Liver (tissue), 9 donors: ENCODE data around the gene PPFIBP2. TPM values are rescaled to one million over a fixed set of nuclear protein-coding genes. Genes with fewer than 3 reads are reported as not detected.
"Not testable (repeated sequence)": the region's sequence is repeated elsewhere in the genome, so short reads cannot be mapped to it uniquely, and the experiment has no call there.

Experiments
- DNase-seq: peaks from one replicate; pipeline ENCODE4 v3.0.0-alpha.2; 2017; ENCODE audit warnings: low spot score
- H3K27ac ChIP-seq, 2 donors: one replicate each; pipeline ENCODE4 v1.7.0; 2013; ENCODE audit warnings: inconsistent platforms in 2 of 2, low read length in 2 of 2, control low read depth in 1 of 2, low read depth in 1 of 2, mild to moderate bottlenecking in 1 of 2
- H3K27me3 ChIP-seq, 4 donors: one replicate each; pipeline versions ENCODE4 v1.6.1 to v1.7.0; 2013; ENCODE audit warnings: low read length in 3 of 4, inconsistent platforms in 1 of 4, mild to moderate bottlenecking in 1 of 4, moderate library complexity in 1 of 4; ENCODE audit not compliant: control insufficient read depth in 4 of 4, insufficient read depth in 4 of 4
- H3K36me3 ChIP-seq, 4 donors: one replicate each; pipeline versions ENCODE4 v1.6.1 to v1.7.0; 2013; ENCODE audit warnings: low read length in 3 of 4, mild to moderate bottlenecking in 3 of 4, low read depth in 1 of 4, moderate library complexity in 1 of 4; ENCODE audit not compliant: control insufficient read depth in 4 of 4, insufficient read depth in 3 of 4
- H3K4me1 ChIP-seq, 4 donors: one replicate each; pipeline versions ENCODE4 v1.6.1 to v1.7.0; 2013; ENCODE audit warnings: low read length in 3 of 4, mild to moderate bottlenecking in 3 of 4, moderate library complexity in 1 of 4; ENCODE audit not compliant: control insufficient read depth in 4 of 4, insufficient read depth in 4 of 4
- H3K4me3 ChIP-seq, 3 donors: one replicate each; pipeline versions ENCODE4 v1.6.1 to v1.7.0; 2013; ENCODE audit warnings: low read length in 3 of 3, control low read depth in 1 of 3, low read depth in 1 of 3, mild to moderate bottlenecking in 1 of 3
- H3K9ac ChIP-seq, 2 donors: one replicate each; pipeline ENCODE4 v1.7.0; 2013; ENCODE audit warnings: low read length in 2 of 2, mild to moderate bottlenecking in 2 of 2, moderate library complexity in 2 of 2, control low read depth in 1 of 2, low read depth in 1 of 2
- H3K9me3 ChIP-seq, 4 donors: one replicate each; pipeline versions ENCODE4 v1.6.1 to v1.7.0; 2013; ENCODE audit warnings: low read length in 3 of 4; ENCODE audit not compliant: control insufficient read depth in 4 of 4
- ATF3 ChIP-seq: IDR thresholded peaks from 2 replicates; pipeline ENCODE4 v1.6.1; 2016; ENCODE audit warnings: antibody characterized with exemption
- CTCF ChIP-seq: fragments of 150-350 bp; IDR thresholded peaks from 2 replicates; pipeline ENCODE4 v1.5.1; 2017; ENCODE audit warnings: improper control_type of control experiment, low read depth, low read length; ENCODE audit not compliant: missing input control
- EGR1 ChIP-seq, 2 donors: IDR thresholded peaks; 2 replicates each; pipeline ENCODE4 v1.6.1; 2016 to 2018; ENCODE audit warnings: antibody characterized with exemption in 2 of 2, low read depth in 2 of 2
- FOXA1 ChIP-seq: IDR thresholded peaks from 2 replicates; pipeline ENCODE4 v1.6.1; 2016; ENCODE audit warnings: antibody characterized with exemption
- FOXA2 ChIP-seq: IDR thresholded peaks from 2 replicates; pipeline ENCODE4 v1.6.1; 2016; ENCODE audit warnings: antibody characterized with exemption
- GABPA ChIP-seq, 2 donors: IDR thresholded peaks in 1 of 2; conservative IDR thresholded peaks in 1 of 2; 2 replicates each; pipeline ENCODE4 v1.6.1; 2016; ENCODE audit warnings: antibody characterized with exemption in 2 of 2, mild to moderate bottlenecking in 1 of 2, moderate library complexity in 1 of 2
- HNF4A ChIP-seq, 2 donors: conservative IDR thresholded peaks; 2 replicates each; pipeline ENCODE4 v1.6.1; 2016; ENCODE audit warnings: antibody characterized with exemption in 2 of 2, mild to moderate bottlenecking in 2 of 2
- HNF4G ChIP-seq: IDR thresholded peaks from 2 replicates; pipeline ENCODE4 v1.6.1; 2016; ENCODE audit warnings: antibody characterized with exemption
- JUND ChIP-seq, 2 donors: IDR thresholded peaks; 2 replicates each; pipeline ENCODE4 v1.6.1; 2016; ENCODE audit warnings: antibody characterized with exemption in 2 of 2
- MAX ChIP-seq: IDR thresholded peaks from 2 replicates; pipeline ENCODE4 v1.6.1; 2016; ENCODE audit warnings: antibody characterized with exemption
- NR2F2 ChIP-seq: IDR thresholded peaks from 2 replicates; pipeline ENCODE4 v1.6.1; 2016; ENCODE audit warnings: antibody characterized with exemption
- RAD21 ChIP-seq, 2 donors: IDR thresholded peaks; 2 replicates each; pipeline ENCODE4 v1.6.1; 2016; ENCODE audit warnings: antibody characterized with exemption in 2 of 2, mild to moderate bottlenecking in 2 of 2
- REST ChIP-seq: IDR thresholded peaks from 2 replicates; pipeline ENCODE4 v1.6.1; 2016; ENCODE audit warnings: antibody characterized with exemption, mild to moderate bottlenecking
- RXRA ChIP-seq, 2 donors: IDR thresholded peaks; 2 replicates each; pipeline ENCODE4 v1.6.1; 2017 to 2018; ENCODE audit warnings: antibody characterized with exemption in 2 of 2, mild to moderate bottlenecking in 1 of 2
- SP1 ChIP-seq: IDR thresholded peaks from 2 replicates; pipeline ENCODE4 v1.6.1; 2018; ENCODE audit warnings: antibody characterized with exemption, mild to moderate bottlenecking
- TAF1 ChIP-seq: conservative IDR thresholded peaks from 2 replicates; pipeline ENCODE4 v1.6.1; 2016; ENCODE audit warnings: antibody characterized with exemption, mild to moderate bottlenecking
- YY1 ChIP-seq: IDR thresholded peaks from 2 replicates; pipeline ENCODE4 v1.6.1; 2016; ENCODE audit warnings: antibody characterized with exemption, mild to moderate bottlenecking
- WGBS: extraction: QIAGEN DNeasy Blood & Tissue Kit; methylation state at CpG from one replicate; pipeline ENCODE4 v1.1.7; 2013; 5-methylcytosine and 5-hydroxymethylcytosine counted together
- polyA plus RNA-seq, 2 donors: library from polyadenylated mRNA; stranded (reverse) in 1 of 2; unstranded in 1 of 2; fragments of 200-250 nt in 1 of 2; fragments of >200 nt in 1 of 2; fragmentation: Nextera tagmentation in 1 of 2; extraction: Ambion mirVana in 1 of 2; gene quantifications; one replicate each; pipeline versions ENCODE4 v1.2.1 to v1.2.3, GENCODE V29; 2013 to 2015
- total RNA-seq, 2 donors: library from RNA; depleted of rRNA; stranded (reverse); fragments of >200 nt; gene quantifications; one replicate each; pipeline ENCODE4 v1.2.3, GENCODE V29; 2014
- donor health status: healthy.
- donor health status: healthy.
- donor health status: healthy.
- donor health status: healthy.
- donor health status: healthy.

The PPFIBP2 gene
- total and polyA plus RNA-seq, 4 donors: 19.6 to 80.0 (median 23.2) TPM

- H3K4me1 ChIP-seq: peaks cover 9 to 38% (median 26%) of the 10 kb centered on the region in 4 donors
- 97% methylated on average over 13 of the region's 13 CpGs for WGBS
- not testable (repeated sequence) for DNase-seq
These were observed 3.9 kb downstream of the PPFIBP2 start for GRCh38 chr11:7517743-7518142.

GRCh38 chr11:7518811-7519562 lies 5.2 kb downstream of the PPFIBP2 start:
- TF ChIP-seq TAF1 (no peak), HNF4G (no peak), FOXA1 (no peak)
- Histone ChIP-seq H3K4me3 (no peak overlapping the region), H3K27ac (no peak overlapping the region), H3K9me3 (no peaks in the 10 kb centered on the region), H3K27me3 (no peaks in the 10 kb centered on the region), H3K4me1 (peaks cover 13 to 39% (median 27%) of the 10 kb centered on the region in 4 donors), H3K36me3 (no peaks in the 10 kb centered on the region), H3K9ac (no peak overlapping the region)
- WGBS: 82% methylated on average over 23 of the region's 23 CpGs
- no peak for DNase-seq

More at GRCh38 chr11:7517743-7518142, 3.9 kb downstream of the PPFIBP2 start:
- not testable (repeated sequence) for H3K9ac ChIP-seq, H3K4me3 ChIP-seq, H3K36me3 ChIP-seq, H3K27ac ChIP-seq, H3K27me3 ChIP-seq, H3K9me3 ChIP-seq

- Histone ChIP-seq H3K27me3 (no peaks in the 10 kb centered on the region), H3K4me1 (peaks cover 19 to 45% (median 29%) of the 10 kb centered on the region in 4 donors), H3K4me3 (no peak overlapping the region), H3K9me3 (no peaks in the 10 kb centered on the region), H3K27ac (peak overlapping the region; percentile 36 to 41), H3K36me3 (no peaks in the 10 kb centered on the region), H3K9ac (no peak overlapping the region)
- DNase-seq: no peak
- TF ChIP-seq ATF3 (no peak), HNF4A (conservative IDR thresholded peaks at IDR 0.05) (no peak), FOXA2 (no peak), EGR1 (IDR thresholded peaks at IDR 0.05; ENCODE audit: low read depth in 2 of 2) (no peak), REST (no peak), CTCF (no peak), YY1 (no peak), TAF1 (no peak), NR2F2 (no peak), HNF4G (no peak), RXRA (IDR thresholded peaks at IDR 0.05) (no peak), GABPA (IDR thresholded peaks at IDR 0.05 in 1 of 2, conservative IDR thresholded peaks at IDR 0.05 in 1 of 2) (no peak), MAX (no peak), RAD21 (IDR thresholded peaks at IDR 0.05) (no peak), JUND (IDR thresholded peaks at IDR 0.05) (no peak), SP1 (no peak)
- WGBS: 81% methylated on average over 18 of the region's 18 CpGs
These were observed 6.5 kb downstream of the PPFIBP2 start for GRCh38 chr11:7520011-7520942.
